ENCODE data around the gene WDR76. TPM values are rescaled to one million over a fixed set of nuclear protein-coding genes. Genes with fewer than 3 reads are reported as not detected.

Gene WDR76
- total RNA-seq (1 to 10 TPM; 2.9 to 3.4 (median 3.0) TPM), polyA plus RNA-seq (0.97 TPM)
- long read RNA-seq, donor 1, partial matches to known transcripts, result 0 of 3 reads
- long read RNA-seq, donor 1, other reads (novel, unspliced or antisense), result 0 of 3 reads
- long read RNA-seq, donor 2, partial matches to known transcripts, result 0 of 3 reads
- long read RNA-seq, donor 2, other reads (novel, unspliced or antisense), result 0 of 3 reads
- long read RNA-seq, donor 3, transcript WDR76-201 (13 exons, 3,978 nt), result major isoform, 5 of 11 reads
- long read RNA-seq, donor 3, partial matches to known transcripts, result 1 of 11 reads
- long read RNA-seq, donor 3, other reads (novel, unspliced or antisense), result 2 of 11 reads
- long read RNA-seq, donor 4, partial matches to known transcripts, result 0 of 2 reads
- long read RNA-seq, donor 4, other reads (novel, unspliced or antisense), result 0 of 2 reads

DNA sequence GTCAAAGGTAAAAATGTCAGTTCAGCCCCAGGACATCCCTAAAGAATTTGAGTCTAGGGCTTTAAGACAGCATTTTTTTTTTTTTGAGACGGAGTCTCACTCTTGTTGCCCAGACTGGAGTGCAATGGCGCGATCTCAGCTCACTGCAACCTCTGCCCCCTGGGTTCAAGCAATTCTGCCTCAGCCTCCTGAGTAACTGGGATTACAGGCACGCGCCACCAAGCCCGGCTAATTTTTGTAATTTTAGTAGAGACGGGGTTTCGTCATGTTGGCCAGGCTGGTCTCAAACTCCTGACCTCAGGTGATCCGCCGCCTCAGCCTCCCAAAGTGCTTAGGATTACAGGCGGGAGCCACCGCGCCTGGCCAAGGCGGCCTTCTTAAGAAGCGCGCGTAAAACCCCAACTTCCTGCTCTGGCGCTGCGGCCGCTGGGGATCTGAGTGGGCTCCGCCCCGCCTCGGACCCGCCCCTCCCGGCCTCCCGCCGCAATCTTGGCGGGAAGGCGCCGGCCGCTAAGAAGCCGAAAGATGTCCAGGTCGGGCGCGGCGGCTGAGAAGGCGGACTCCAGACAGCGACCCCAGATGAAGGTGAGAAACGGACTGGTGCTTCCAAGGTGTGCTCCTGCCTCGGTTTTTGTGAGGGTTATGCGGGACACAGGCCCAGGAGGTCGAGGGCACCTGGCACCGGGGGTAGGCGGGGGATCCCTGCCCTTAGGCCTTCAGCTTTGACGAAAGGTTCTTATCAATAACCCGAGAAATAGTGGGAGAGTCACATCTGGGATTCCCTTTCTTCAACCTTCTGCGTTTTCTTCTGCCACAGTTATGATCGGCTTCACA is at the start of gene WDR76:
Gene WDR76 (plus strand): TSS at position 495 of the 834 bp plus-strand sequence. CDS start 31 bp downstream, at position 526.
- peak within 1 kb of the TSS; percentile 41 for H3K4me3 ChIP-seq (ENCODE audit: low read length)
- intact Hi-C loops (cut with DNase I), result no loop called here
- peaks cover 4% of the 10 kb centered on the region for H3K4me1 ChIP-seq (ENCODE audit: control insufficient read depth, insufficient read depth, low read length)
- no peaks in the 10 kb centered on the region for H3K9me3 ChIP-seq (ENCODE audit: control insufficient read depth, low read length)
- peak; percentile 82 to 94 (median 91) for DNase-seq
- no peak within 1 kb of the TSS for H3K27ac ChIP-seq (ENCODE audit: low read length)
- WGBS, result 5% methylated on average over 48 of the region's 48 CpGs
- H3K27me3 ChIP-seq (ENCODE audit: control insufficient read depth, insufficient read depth), result no peaks in the 10 kb centered on the region
- peak; percentile 87 for ATAC-seq

DNA sequence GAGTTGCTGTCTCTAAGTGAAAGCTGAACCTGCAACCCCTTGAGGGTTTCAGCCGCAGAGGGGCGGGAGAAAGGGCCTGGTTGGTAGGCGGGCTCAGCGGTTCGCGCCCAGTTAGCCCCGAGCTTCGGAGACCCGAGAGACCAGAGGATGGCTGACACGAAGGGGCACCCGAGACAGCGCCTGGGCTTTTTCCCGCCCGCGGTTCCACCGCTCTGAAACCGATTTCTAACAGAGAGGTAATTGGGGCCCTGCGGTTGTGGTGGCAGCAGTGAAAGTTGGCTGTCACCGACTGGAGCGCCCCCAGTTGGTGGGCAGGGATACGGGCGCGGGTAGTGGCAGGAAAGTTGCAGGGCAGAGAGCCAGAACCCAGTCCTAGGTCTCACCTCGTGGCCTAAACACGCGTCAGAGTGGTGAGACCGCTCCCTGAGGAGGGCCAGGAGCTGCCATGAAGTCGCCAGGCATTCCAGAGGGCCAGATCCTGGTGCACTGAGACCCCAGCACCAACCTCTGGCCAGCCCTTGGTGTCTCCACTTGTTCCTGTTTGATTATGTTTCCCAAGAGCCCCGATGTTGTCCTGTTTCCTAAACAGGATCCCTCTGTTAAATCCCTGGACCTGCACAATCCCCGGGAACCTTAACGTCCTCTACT is 49.4 kb upstream of the WDR76 start:
- H3K27ac ChIP-seq (ENCODE audit: low read length), result peak overlapping the region; percentile 75
- peak overlapping the region; percentile 75 for H3K4me3 ChIP-seq (ENCODE audit: low read length)
- ATAC-seq (peak; percentile 84 to 87), DNase-seq (peak; percentile 83 to 91 (median 90))
- WGBS, result 3% methylated on average over 31 of the region's 31 CpGs
- no peaks in the 10 kb centered on the region for H3K4me1 ChIP-seq (ENCODE audit: control insufficient read depth, insufficient read depth, low read length)
- no peaks in the 10 kb centered on the region for H3K27me3 ChIP-seq (ENCODE audit: control insufficient read depth, insufficient read depth)
- H3K9me3 ChIP-seq (ENCODE audit: control insufficient read depth, low read length), result no peaks in the 10 kb centered on the region
- intact Hi-C loops (cut with DNase I), result no loop called here

DNA sequence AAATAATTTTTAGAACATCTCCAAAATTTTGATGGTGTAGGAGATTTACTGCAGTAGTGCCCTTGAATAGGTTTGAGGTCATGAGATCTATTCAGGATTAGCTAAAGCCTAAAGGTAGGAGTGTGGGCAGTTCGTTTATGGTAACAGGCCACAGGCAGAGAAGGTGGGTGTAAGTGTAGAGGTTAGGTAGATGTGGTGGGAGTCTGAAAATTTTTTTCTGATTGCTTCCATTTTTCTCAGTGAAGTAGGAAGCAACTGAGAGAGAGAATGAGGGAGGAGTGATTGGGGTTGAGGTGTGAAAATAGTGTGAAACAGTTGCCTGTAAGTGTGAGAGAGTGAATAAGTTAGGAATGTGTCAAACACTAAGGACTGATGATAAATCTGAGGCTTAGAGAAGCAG is 47.8 kb upstream of the WDR76 start:
- Histone ChIP-seq H3K27me3 (ENCODE audit: control insufficient read depth, insufficient read depth) (no peaks in the 10 kb centered on the region), H3K4me3 (ENCODE audit: low read length) (no peak overlapping the region), H3K9me3 (ENCODE audit: control insufficient read depth, low read length) (no peaks in the 10 kb centered on the region), H3K4me1 (ENCODE audit: control insufficient read depth, insufficient read depth, low read length) (no peaks in the 10 kb centered on the region), H3K27ac (ENCODE audit: low read length) (no peak overlapping the region)
- ATAC-seq (no peak), DNase-seq (no peak)
- 92% methylated on average over 1 of the region's 1 CpG for WGBS
- intact Hi-C loops (cut with DNase I), result no loop called here

DNA sequence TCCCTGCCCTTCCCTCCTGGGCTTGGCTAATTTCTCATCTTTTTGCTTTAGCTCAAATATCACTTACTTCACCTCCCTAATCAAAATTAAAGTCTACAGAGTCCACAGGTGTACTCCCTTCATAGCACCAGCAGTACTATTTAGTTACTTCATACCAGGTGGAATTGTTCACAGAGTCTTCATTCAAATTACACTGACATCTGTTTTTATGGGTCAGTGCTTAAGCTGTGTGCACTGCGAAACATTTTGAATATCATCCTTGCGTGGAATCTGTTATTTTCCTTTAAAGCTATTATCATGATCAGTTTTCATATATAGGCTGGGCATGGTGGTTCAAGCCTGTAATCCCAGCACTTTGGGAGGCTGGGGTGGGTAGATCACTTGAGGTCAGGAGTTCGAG is 37.4 kb upstream of the WDR76 start:
- Histone ChIP-seq H3K4me1 (ENCODE audit: control insufficient read depth, insufficient read depth, low read length) (peaks cover 7% of the 10 kb centered on the region), H3K27ac (ENCODE audit: low read length) (no peak overlapping the region), H3K4me3 (ENCODE audit: low read length) (no peak overlapping the region), H3K27me3 (ENCODE audit: control insufficient read depth, insufficient read depth) (no peaks in the 10 kb centered on the region), H3K9me3 (ENCODE audit: control insufficient read depth, low read length) (no peaks in the 10 kb centered on the region)
- WGBS, result 94% methylated on average over 3 of the region's 3 CpGs
- ATAC-seq (no peak), DNase-seq (no peak)
- intact Hi-C loops (cut with DNase I), result no loop called here

DNA sequence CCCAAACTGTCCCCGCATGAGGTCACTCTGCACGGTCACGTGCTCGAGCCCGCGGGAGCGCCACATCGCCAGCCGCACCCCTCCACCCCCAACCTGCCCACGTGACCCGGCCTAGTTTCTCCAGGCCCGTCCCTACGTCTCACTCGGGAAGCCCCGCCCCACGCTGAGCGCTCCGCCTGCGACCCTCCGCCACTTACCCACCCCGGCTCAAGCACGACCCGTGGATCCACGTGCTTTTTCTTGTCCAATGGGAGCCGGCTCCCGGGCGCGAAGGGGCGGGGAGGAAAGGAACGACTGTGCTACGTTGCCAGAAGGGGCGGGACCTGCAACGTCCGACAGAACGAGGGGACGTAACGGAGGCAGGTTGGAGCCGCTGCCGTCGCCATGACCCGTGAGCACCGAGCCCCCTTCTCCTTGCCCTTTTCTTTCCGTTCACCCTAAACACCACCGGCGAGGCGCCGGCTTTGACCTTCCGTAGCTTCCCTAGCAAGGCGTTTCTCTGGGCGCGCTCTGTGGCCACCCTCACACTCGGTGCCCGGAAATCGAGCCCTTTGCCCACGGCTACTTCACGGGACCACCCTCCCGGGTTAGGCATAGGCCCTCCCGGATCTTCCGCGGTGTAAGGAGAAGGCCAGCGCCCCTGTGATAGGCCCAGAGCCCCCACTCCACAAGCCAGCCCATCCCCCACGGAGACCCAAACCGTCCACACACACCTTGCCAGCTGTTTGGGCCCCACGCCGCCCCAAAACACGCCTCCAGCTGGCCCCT is 34.6 kb upstream of the WDR76 start, which contains the start of gene SERF2:
Gene SERF2 (plus strand): TSS at position 328 of the 768 bp plus-strand sequence. CDS start 57 bp downstream, at position 385.
- intact Hi-C loops (cut with DNase I), result no loop called here
- peak; percentile 96 to 98 for ATAC-seq

DNA sequence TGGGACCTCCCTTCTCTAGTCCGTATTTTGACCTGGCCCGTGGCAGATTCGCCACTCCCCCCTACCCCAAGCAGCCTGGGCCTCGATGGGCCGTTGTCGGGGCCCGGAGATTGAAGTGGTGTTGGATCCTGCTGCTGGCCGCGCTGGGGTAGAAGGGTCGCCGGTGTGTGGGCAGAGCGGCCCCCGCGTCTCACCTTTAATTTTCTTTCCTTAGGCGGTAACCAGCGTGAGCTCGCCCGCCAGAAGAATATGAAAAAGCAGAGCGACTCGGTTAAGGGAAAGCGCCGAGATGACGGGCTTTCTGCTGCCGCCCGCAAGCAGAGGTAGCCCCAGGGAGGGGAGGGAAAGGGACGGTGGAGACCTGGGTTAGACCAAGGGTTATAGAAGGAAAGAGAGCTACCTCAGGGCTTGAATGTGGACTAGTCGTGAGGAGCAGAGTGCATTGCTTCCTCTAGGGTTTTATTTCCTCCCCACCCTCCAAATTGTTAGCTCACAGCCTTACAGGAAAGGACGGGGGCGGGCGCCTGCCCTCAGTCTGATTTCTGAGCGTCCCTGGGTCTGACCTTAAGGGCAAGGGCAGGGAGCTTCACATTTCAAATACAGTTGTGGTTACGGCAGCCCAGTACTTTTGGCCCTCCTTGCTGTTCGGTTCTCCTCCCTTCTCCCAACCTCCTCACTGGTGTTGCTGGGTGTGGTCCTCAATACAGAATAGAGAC is 33.9 kb upstream of the WDR76 start:
- H3K27ac ChIP-seq (ENCODE audit: low read length), result peak overlapping the region; percentile 97
- 1% methylated on average over 33 of the region's 33 CpGs for WGBS
- intact Hi-C loops (cut with DNase I), result no loop called here
- H3K4me1 ChIP-seq (ENCODE audit: control insufficient read depth, insufficient read depth, low read length), result peaks cover 27% of the 10 kb centered on the region
- DNase-seq, result peak; percentile 62 to 80 (median 67)
- H3K9me3 ChIP-seq (ENCODE audit: control insufficient read depth, low read length), result no peaks in the 10 kb centered on the region
- peak overlapping the region; percentile 74 for H3K4me3 ChIP-seq (ENCODE audit: low read length)
- ATAC-seq, result peak in 1 of 2 donors; percentile 48
- no peaks in the 10 kb centered on the region for H3K27me3 ChIP-seq (ENCODE audit: control insufficient read depth, insufficient read depth)

More for the DNA sequence above, 34.6 kb upstream of the WDR76 start, which contains the start of gene SERF2:
- DNase-seq, result peak; percentile 100
- peak within 1 kb of the TSS; percentile 97 for H3K27ac ChIP-seq (ENCODE audit: low read length)
- no peaks in the 10 kb centered on the region for H3K9me3 ChIP-seq (ENCODE audit: control insufficient read depth, low read length)
- H3K4me3 ChIP-seq (ENCODE audit: low read length), result peak within 1 kb of the TSS; percentile 74
- under 1% methylated on average over 66 of the region's 66 CpGs for WGBS
- peaks cover 23% of the 10 kb centered on the region for H3K4me1 ChIP-seq (ENCODE audit: control insufficient read depth, insufficient read depth, low read length)
- no peaks in the 10 kb centered on the region for H3K27me3 ChIP-seq (ENCODE audit: control insufficient read depth, insufficient read depth)

DNA sequence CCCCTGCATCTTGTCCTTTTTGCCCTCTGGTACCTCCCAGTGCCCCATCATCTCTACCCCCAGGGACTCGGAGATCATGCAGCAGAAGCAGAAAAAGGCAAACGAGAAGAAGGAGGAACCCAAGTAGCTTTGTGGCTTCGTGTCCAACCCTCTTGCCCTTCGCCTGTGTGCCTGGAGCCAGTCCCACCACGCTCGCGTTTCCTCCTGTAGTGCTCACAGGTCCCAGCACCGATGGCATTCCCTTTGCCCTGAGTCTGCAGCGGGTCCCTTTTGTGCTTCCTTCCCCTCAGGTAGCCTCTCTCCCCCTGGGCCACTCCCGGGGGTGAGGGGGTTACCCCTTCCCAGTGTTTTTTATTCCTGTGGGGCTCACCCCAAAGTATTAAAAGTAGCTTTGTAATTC is 33.2 kb upstream of the WDR76 start:
- H3K4me3 ChIP-seq (ENCODE audit: low read length), result peak overlapping the region; percentile 74
- DNase-seq (peak in 1 of 3 donors; percentile 61), ATAC-seq (no peak)
- intact Hi-C loops (cut with DNase I), result no loop called here
- peaks cover 27% of the 10 kb centered on the region for H3K4me1 ChIP-seq (ENCODE audit: control insufficient read depth, insufficient read depth, low read length)
- H3K27me3 ChIP-seq (ENCODE audit: control insufficient read depth, insufficient read depth), result no peaks in the 10 kb centered on the region
- peak overlapping the region; percentile 97 for H3K27ac ChIP-seq (ENCODE audit: low read length)
- WGBS, result 72% methylated on average over 10 of the region's 10 CpGs
- H3K9me3 ChIP-seq (ENCODE audit: control insufficient read depth, low read length), result no peaks in the 10 kb centered on the region

DNA sequence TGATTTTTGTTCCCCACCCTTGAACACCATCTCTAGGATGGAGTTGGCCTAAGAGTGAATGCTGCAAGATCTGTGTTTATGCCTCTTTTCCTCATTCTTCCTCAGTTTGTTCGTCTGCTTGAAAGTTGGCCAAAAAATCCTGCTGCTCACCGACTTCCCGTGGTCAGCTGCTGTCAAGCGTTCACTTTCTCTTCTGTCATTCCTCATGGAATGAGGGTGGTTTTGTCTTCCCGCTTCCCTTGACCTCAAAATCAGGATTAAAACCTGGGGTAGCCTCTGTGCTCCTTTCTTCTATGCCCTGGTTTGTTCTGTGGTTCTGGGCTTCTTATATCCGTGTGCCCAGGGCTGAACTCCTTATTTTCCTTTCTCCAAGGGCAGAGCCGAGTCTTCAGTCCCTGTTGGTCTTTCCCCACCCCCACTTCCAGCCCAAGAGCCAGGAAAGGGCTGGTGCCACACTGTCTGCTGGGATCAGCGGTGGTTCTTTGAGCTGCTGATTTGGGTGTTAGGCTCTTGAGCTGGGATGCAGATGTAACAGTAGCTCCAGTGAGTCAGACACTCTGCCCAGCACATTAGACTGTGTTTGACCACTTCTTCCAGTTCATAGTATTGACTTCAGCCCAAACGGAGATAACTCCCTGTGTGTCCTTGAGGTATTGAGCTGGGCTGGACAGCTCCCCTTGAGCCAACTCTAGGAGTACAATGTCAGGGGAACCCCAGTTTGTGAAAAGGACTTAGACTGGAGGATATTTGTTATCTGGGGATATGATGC is 32.3 kb upstream of the WDR76 start:
- no peaks in the 10 kb centered on the region for H3K9me3 ChIP-seq (ENCODE audit: control insufficient read depth, low read length)
- peak in 1 of 2 donors; percentile 5 for ATAC-seq
- intact Hi-C loops (cut with DNase I), result no loop called here
- H3K27ac ChIP-seq (ENCODE audit: low read length), result peak overlapping the region; percentile 71
- no peaks in the 10 kb centered on the region for H3K27me3 ChIP-seq (ENCODE audit: control insufficient read depth, insufficient read depth)
- no peak overlapping the region for H3K4me3 ChIP-seq (ENCODE audit: low read length)
- peak in 2 of 3 donors; percentile 38 to 64 for DNase-seq
- 51% methylated on average over 9 of the region's 9 CpGs for WGBS
- H3K4me1 ChIP-seq (ENCODE audit: control insufficient read depth, insufficient read depth, low read length), result peaks cover 27% of the 10 kb centered on the region

DNA sequence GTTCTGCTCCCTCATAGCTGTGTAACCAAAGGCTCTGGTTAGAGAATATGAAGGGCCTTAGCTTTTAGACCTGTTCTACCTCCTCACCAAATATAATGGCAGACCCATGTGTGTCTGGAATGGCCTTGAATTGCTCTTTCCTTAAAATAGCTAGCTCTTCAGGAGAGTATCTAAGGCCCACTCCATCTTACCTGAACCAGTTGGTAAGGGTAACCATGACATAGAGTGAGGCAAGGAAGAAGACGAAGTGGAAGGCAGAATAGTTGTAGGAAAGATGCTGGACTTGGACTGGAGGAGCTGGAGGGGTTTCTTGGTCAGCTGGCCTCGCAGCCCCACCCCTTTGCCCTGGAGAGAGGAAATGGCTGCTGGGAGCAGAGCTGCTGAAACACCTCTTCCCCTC is 31.6 kb upstream of the WDR76 start:
- intact Hi-C loops (cut with DNase I), result no loop called here
- no peak for ATAC-seq
- peaks cover 32% of the 10 kb centered on the region for H3K4me1 ChIP-seq (ENCODE audit: control insufficient read depth, insufficient read depth, low read length)
- no peak overlapping the region for H3K4me3 ChIP-seq (ENCODE audit: low read length)
- peak overlapping the region; percentile 71 for H3K27ac ChIP-seq (ENCODE audit: low read length)
- WGBS, result 88% methylated on average over 2 of the region's 2 CpGs
- DNase-seq, result no peak
- no peaks in the 10 kb centered on the region for H3K9me3 ChIP-seq (ENCODE audit: control insufficient read depth, low read length)
- H3K27me3 ChIP-seq (ENCODE audit: control insufficient read depth, insufficient read depth), result no peaks in the 10 kb centered on the region

All from right cardiac atrium (tissue), 5 donors.